CD4-positive, CD25-positive, alpha-beta regulatory T cell (primary cell): Measurements from ENCODE around the gene ZFAND2B. TPM values are rescaled to one million over a fixed set of nuclear protein-coding genes. Genes with fewer than 3 reads are reported as not detected.

Source experiments
- ATAC-seq, 2 donors: fragments of 150-1000 bp; cut with Tn5 transposase; one replicate each; pipeline ENCODE4 v1.10.0; 2021; ENCODE audit warnings: low read depth in 2 of 2, moderate number of reproducible peaks in 2 of 2, moderate library complexity in 1 of 2
- DNase-seq, 3 donors: peaks; one replicate each; pipeline versions ENCODE4 v3.0.0 to v3.0.0-alpha.2; 2012 to 2022; ENCODE audit warnings: mixed read lengths in 1 of 3
- H3K27ac ChIP-seq: one replicate; pipeline ENCODE4 v1.7.0; 2013; ENCODE audit warnings: mild to moderate bottlenecking, low read length; ENCODE audit not compliant: insufficient read depth, poor library complexity, severe bottlenecking
- H3K27me3 ChIP-seq: one replicate; pipeline ENCODE4 v1.7.0; 2013; ENCODE audit warnings: low read length; ENCODE audit not compliant: control insufficient read depth, insufficient read depth
- H3K36me3 ChIP-seq: one replicate; pipeline ENCODE4 v1.7.0; 2013; ENCODE audit warnings: mild to moderate bottlenecking, low read length, moderate library complexity; ENCODE audit not compliant: control insufficient read depth, insufficient read depth
- H3K4me1 ChIP-seq: 2 replicates; pipeline ENCODE4 v1.7.0; 2013; ENCODE audit warnings: mild to moderate bottlenecking, low read length; ENCODE audit not compliant: insufficient read depth, control insufficient read depth, poor library complexity, severe bottlenecking
- H3K4me3 ChIP-seq: one replicate; pipeline ENCODE4 v1.7.0; 2013; ENCODE audit warnings: low read depth, mild to moderate bottlenecking, low read length, moderate library complexity
- H3K9me3 ChIP-seq, 2 experiments: 1 replicate in 1 of 2; 2 replicates in 1 of 2; pipeline ENCODE4 v1.7.0; 2013; ENCODE audit warnings: low read length in 2 of 2, mild to moderate bottlenecking in 1 of 2, moderate library complexity in 1 of 2; ENCODE audit not compliant: control insufficient read depth in 2 of 2
- H3K27ac Mint-ChIP-seq, 3 donors: one replicate each; pipeline ENCODE4 v1.8.0; 2020 to 2022; ENCODE audit warnings: mild to moderate bottlenecking in 3 of 3, mixed read lengths in 3 of 3, moderate library complexity in 2 of 3
- H3K27me3 Mint-ChIP-seq: one replicate; pipeline ENCODE4 v1.8.0; 2022; ENCODE audit warnings: mild to moderate bottlenecking, mixed read lengths
- H3K36me3 Mint-ChIP-seq: one replicate; pipeline ENCODE4 v1.8.0; 2020; ENCODE audit warnings: mixed read lengths
- H3K4me1 Mint-ChIP-seq, 4 donors: one replicate each; pipeline ENCODE4 v1.8.0; 2020 to 2022; ENCODE audit warnings: mixed read lengths in 4 of 4, mild to moderate bottlenecking in 1 of 4
- H3K4me3 Mint-ChIP-seq, 4 donors: one replicate each; pipeline ENCODE4 v1.8.0; 2020 to 2022; ENCODE audit warnings: mild to moderate bottlenecking in 4 of 4, mixed read lengths in 4 of 4, moderate library complexity in 3 of 4
- H3K9me3 Mint-ChIP-seq, 7 donors: one replicate each; pipeline ENCODE4 v1.8.0; 2020 to 2022; ENCODE audit warnings: mixed read lengths in 7 of 7, mild to moderate bottlenecking in 3 of 7, moderate library complexity in 2 of 7
- polyA plus RNA-seq, 4 donors: library from polyadenylated mRNA; unstranded; fragments of 300-500 nt; fragmentation: Illumina TruSeq; gene quantifications; one replicate each; pipeline ENCODE4 v1.2.3, GENCODE V29; 2021
- total RNA-seq: library from RNA; stranded (reverse); gene quantifications from one replicate; pipeline ENCODE4 v1.2.3, GENCODE V29; 2022

ZFAND2B gene
- total and polyA plus RNA-seq, 5 donors from 2014 or later = 54.4 to 72.1 (median 65.5) TPM

DNA sequence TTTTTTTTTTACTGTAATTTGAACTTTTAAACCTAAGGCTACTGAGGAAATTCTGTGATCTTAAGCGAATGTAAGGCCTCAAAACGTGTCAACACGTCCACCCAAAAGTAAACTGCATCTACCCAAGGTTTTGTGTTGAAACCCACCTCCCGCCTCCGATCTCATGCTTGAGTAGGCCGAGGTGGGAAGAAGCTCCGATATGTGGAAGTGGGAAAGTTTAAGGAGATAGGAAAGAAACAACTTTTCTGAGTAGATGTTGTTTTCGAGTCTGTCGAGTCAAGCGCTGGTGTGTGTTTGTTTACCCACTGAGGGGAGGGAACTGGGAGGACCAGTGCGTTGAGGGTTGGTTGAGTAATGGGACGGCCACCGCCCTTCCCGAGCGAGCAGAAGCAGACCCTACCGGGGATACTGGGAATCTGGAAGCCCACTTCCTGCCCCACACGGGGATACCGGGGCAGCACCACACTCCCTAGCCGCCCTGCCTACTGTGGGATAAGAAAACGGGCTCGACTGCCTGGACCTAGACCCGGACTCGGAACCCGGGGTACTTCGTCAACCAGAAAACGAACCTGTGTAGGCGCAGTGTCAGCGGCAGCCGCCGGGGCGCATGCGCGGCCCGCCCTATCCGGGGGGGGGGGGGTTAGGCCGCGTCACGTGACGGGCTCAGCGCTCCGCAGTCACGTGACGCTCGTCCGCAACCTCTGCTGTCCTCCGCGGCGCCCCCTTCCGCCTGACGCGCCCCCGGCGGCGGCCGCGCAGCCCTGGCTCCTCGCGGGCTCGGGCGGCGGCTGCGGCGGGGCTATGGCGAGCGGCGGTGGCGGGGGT lies 28.8 kb upstream of the ZFAND2B start, which contains the start of gene RETREG2:
Gene RETREG2, plus strand, starts transcription at position 724 of the 825 bp plus-strand sequence. Its CDS starts 78 bp downstream, at position 802.
- Histone ChIP-seq H3K4me3 (peak within 1 kb of the TSS; percentile 84), H3K9me3 (no peaks in the 10 kb centered on the region), H3K36me3 (peaks cover 54% of the 10 kb centered on the region), H3K4me1 (peaks cover 65% of the 10 kb centered on the region), H3K27me3 (no peaks in the 10 kb centered on the region), H3K27ac (peak within 1 kb of the TSS; percentile 98)
- H3K27me3 Mint-ChIP-seq = peaks cover 11% of the 10 kb centered on the region
- H3K4me3 Mint-ChIP-seq = peak within 1 kb of the TSS; percentile 94 to 99 (median 95)
- peaks cover 28% of the 10 kb centered on the region for H3K36me3 Mint-ChIP-seq
- peaks cover 13 to 80% (median 52%) of the 10 kb centered on the region in 4 donors for H3K4me1 Mint-ChIP-seq
- DNase-seq (peak; percentile 74 to 94 (median 89)), ATAC-seq (peak; percentile 52 to 66)
- H3K9me3 Mint-ChIP-seq = no peaks in the 10 kb centered on the region
- H3K27ac Mint-ChIP-seq = peak within 1 kb of the TSS; percentile 99

- peaks cover 11% of the 10 kb centered on the region for H3K27me3 Mint-ChIP-seq
- H3K4me3 Mint-ChIP-seq = peak overlapping the region; percentile 91 to 95 (median 94)
- H3K9me3 Mint-ChIP-seq = no peaks in the 10 kb centered on the region
- H3K27ac Mint-ChIP-seq = peak overlapping the region; percentile 87 to 99 (median 94)
- Histone ChIP-seq H3K36me3 (peaks cover 54% of the 10 kb centered on the region), H3K27me3 (no peaks in the 10 kb centered on the region), H3K27ac (peak overlapping the region; percentile 98), H3K4me3 (peak overlapping the region; percentile 84), H3K9me3 (no peaks in the 10 kb centered on the region), H3K4me1 (peaks cover 65% of the 10 kb centered on the region)
- H3K4me1 Mint-ChIP-seq = peaks cover 13 to 80% (median 49%) of the 10 kb centered on the region in 4 donors
- peaks cover 36% of the 10 kb centered on the region for H3K36me3 Mint-ChIP-seq
- DNase-seq (peak; percentile 44 to 52 (median 46)), ATAC-seq (no peak)
Measured at GRCh38 chr2:219178377-219179175, 28.0 kb upstream of the ZFAND2B start.

- peak overlapping the region; percentile 90 to 97 (median 94) for H3K27ac Mint-ChIP-seq
- peaks cover 52% of the 10 kb centered on the region for H3K36me3 ChIP-seq
- no peaks in the 10 kb centered on the region for H3K27me3 ChIP-seq
- H3K4me3 ChIP-seq = peak overlapping the region; percentile 84
- H3K36me3 Mint-ChIP-seq = peaks cover 33% of the 10 kb centered on the region
- ATAC-seq (no peak), DNase-seq (peak in 1 of 3 donors; percentile 24)
- peaks cover 52% of the 10 kb centered on the region for H3K4me1 ChIP-seq
- peaks cover 11% of the 10 kb centered on the region for H3K27me3 Mint-ChIP-seq
- peak overlapping the region; percentile 98 for H3K27ac ChIP-seq
- H3K9me3 ChIP-seq = no peaks in the 10 kb centered on the region
- peaks cover 8 to 70% (median 40%) of the 10 kb centered on the region in 4 donors for H3K4me1 Mint-ChIP-seq
- H3K9me3 Mint-ChIP-seq = no peaks in the 10 kb centered on the region
- peak overlapping the region; percentile 91 to 95 (median 94) for H3K4me3 Mint-ChIP-seq
Measured at GRCh38 chr2:219179601-219180465, 26.7 kb upstream of the ZFAND2B start.

DNA sequence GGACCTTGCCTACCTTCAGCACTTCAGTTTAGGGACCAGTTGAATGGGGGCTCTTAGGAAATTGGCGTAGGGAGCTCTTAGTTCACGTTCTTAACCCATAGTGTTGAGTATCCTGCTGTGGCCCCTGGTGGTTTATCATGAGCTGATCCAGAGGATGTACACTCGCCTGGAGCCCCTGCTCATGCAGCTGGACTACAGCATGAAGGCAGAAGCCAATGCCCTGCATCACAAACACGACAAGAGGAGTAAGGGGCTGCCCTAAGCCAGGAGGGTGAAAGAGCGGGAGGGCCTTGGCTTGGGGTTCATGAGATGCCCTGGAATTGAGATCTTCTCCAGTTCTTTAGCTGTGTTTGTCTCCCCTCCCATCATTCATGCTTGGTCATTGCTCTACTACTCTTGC lies 25.6 kb upstream of the ZFAND2B start:
- H3K27ac ChIP-seq = no peak overlapping the region
- peaks cover 11% of the 10 kb centered on the region for H3K27me3 Mint-ChIP-seq

DNA sequence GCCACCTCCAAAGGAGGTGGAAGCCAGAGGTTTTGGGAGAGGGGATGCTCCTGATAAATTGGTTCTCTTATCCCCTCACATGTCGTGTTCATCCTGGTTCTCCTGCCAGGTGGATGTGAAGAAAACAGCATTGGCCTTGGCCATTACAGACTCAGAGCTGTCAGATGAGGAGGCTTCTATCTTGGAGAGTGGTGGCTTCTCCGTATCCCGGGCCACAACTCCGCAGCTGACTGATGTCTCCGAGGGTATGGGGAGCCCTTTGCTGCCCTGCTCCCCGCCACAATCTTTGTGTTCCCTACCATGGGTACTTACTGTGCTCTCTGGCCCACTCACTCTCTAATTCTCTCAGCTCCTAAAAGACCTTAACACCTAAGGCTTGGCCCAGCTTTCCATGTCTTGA lies 25.1 kb upstream of the ZFAND2B start:
- no peak for DNase-seq
- H3K27ac ChIP-seq = no peak overlapping the region
- peak overlapping the region; percentile 29 to 66 (median 46) for H3K27ac Mint-ChIP-seq
- H3K4me1 ChIP-seq = peaks cover 35% of the 10 kb centered on the region
- peaks cover 14 to 56% (median 33%) of the 10 kb centered on the region in 4 donors for H3K4me1 Mint-ChIP-seq
- H3K4me3 ChIP-seq = no peak overlapping the region
- no peaks in the 10 kb centered on the region for H3K9me3 ChIP-seq
- H3K36me3 Mint-ChIP-seq = peaks cover 32% of the 10 kb centered on the region
- ATAC-seq = no peak
- peak overlapping the region in 3 of 4 donors; percentile 27 to 41 (median 38) for H3K4me3 Mint-ChIP-seq
- H3K36me3 ChIP-seq = peaks cover 54% of the 10 kb centered on the region
- H3K27me3 ChIP-seq = no peaks in the 10 kb centered on the region
- peaks cover 11% of the 10 kb centered on the region for H3K27me3 Mint-ChIP-seq
- no peaks in the 10 kb centered on the region for H3K9me3 Mint-ChIP-seq

More for the DNA sequence above, 25.6 kb upstream of the ZFAND2B start:
- Mint-ChIP-seq H3K4me3 (peak overlapping the region; percentile 41 to 93 (median 78)), H3K36me3 (peaks cover 32% of the 10 kb centered on the region), H3K4me1 (peaks cover 14 to 58% (median 34%) of the 10 kb centered on the region in 4 donors), H3K27ac (peak overlapping the region; percentile 29 to 69 (median 66)), H3K9me3 (no peaks in the 10 kb centered on the region)
- H3K4me3 ChIP-seq = no peak overlapping the region
- ATAC-seq (no peak), DNase-seq (no peak)
- H3K9me3 ChIP-seq = no peaks in the 10 kb centered on the region
- peaks cover 41% of the 10 kb centered on the region for H3K4me1 ChIP-seq
- peaks cover 54% of the 10 kb centered on the region for H3K36me3 ChIP-seq
- H3K27me3 ChIP-seq = no peaks in the 10 kb centered on the region

- Mint-ChIP-seq H3K4me3 (peak overlapping the region in 1 of 4 donors; percentile 15), H3K9me3 (no peaks in the 10 kb centered on the region), H3K27ac (no peak overlapping the region), H3K4me1 (peaks cover 14 to 51% (median 29%) of the 10 kb centered on the region in 4 donors), H3K36me3 (peaks cover 32% of the 10 kb centered on the region), H3K27me3 (peaks cover 4% of the 10 kb centered on the region)
- Histone ChIP-seq H3K36me3 (peaks cover 54% of the 10 kb centered on the region), H3K27ac (no peak overlapping the region), H3K4me3 (no peak overlapping the region), H3K9me3 (no peaks in the 10 kb centered on the region), H3K27me3 (no peaks in the 10 kb centered on the region), H3K4me1 (peaks cover 28% of the 10 kb centered on the region)
- no peak for ATAC-seq
- DNase-seq = no peak
Measured at GRCh38 chr2:219182331-219183150, 24.0 kb upstream of the ZFAND2B start.
